GM19467 (cell line): ENCODE data around the gene MIER1.
"Not testable (repeated sequence)": the region's sequence is repeated elsewhere in the genome, so short reads cannot be mapped to it uniquely, and the experiment has no call there.

Source experiments
- ATAC-seq: cut with Tn5 transposase; IDR thresholded peaks from one replicate; pipeline ENCODE4 v1.9.1; 2021; ENCODE audit warnings: mild to moderate bottlenecking, moderate library complexity; ENCODE audit not compliant: unreplicated experiment

The MIER1 gene

DNA sequence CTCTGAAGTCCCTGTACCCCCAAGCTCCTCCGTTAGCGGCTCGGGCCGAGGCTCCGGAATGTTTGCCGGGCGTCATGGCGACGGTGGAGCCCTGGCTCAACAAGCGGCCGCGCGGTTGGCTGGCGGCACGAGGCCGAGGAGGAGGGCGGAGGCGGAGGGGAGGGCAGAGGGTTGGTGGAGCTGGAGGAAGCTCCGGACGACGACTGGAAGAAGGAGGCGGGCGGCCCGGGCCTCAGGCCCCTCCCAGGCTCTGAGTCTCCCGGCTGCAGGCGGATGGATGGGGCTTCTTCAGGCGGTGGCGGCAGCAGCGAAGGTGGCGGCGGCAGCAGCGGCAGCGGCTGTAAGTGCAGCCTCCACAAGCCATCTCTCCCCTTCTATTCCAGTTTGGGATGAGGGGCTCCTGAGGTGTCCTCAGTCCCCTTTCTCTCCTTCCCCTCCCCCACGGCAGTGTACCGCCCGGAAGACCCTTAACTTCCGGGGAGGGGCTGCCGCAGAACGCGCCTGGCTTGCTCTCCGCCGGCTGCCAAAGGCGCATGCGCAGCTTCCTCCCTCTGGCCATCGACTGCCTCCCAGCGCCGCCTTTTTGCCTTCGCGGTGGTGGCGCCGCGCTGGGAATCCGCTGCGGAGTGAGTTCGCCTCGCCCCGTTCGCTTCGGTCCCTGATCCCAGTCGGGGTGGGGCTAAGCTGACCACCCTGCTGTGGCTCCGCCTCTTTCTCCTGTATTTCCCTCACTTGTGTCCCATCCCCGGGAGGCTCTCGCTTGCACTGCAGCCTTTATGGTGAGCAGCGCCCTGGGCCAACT, at the start of gene MIER1, which contains the start of gene DNAI4:
MIER1 (plus strand) TSS at position 235 of the 802 bp plus-strand sequence; CDS start at position 274, 39 bp downstream.
DNAI4 (minus strand) TSS at position 101 of the 802 bp plus-strand sequence; CDS start at position 76, 25 bp downstream.
- ATAC-seq, result peak; percentile 94

DNA sequence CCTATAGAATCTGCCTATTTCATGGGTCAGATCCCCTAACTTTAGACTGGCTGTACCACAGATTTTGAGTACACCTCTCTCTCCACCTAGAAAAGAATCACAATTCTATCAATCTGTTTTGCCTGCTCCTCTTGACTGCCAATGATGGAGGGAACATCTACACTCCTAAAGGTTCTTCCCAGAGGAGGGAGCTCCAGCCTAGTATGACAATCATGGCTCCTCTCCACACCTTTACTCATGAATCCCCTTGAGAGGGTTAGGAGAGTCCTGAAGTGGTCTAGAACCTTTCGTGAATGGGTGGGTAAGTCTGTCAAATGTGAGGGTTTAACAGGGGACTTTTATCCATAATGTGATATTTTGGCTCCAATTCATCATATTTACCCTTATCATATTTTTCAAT, 48.1 kb upstream of the MIER1 start:
- ATAC-seq, result no peak

DNA sequence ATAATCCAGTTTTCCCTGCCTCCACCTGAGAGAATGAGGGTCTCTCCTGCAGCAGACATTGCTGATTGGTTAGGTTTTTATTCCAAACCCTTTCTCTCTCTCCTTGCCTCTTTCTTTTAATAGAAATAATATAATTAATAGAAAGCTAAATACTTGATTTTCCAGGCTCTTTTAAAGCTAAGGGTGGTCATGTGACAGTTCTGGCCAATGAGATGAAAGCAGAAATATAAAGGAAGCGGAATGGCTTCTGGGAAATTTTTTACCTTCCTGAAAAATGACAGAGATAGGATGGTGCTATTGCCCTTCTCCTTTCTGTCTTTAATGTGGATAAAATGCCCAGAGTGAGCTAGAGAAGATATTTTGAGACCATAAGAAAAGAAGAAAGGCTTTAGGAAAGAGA, 35.8 kb upstream of the MIER1 start:
- ATAC-seq, result no peak

DNA sequence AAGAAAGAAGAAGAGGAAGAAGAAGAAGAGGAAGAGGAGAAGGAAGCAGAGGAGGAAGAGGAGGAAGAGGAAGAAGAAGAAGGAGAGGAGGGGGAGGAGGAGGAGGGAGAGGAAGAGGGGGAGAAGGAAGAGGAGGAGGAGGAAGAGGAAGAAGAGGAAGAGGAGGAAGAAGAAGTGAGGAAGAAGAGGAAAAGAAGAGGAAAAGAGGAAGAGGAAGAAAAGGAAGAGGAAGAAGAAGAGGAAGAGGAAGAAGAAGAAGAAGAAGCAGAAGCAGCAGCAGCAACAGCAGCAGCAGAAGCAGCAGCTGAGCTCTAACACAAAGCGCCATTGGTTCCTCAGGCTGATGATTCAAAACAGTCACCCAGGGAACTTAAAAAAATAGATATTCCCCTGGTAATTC, 34.2 kb upstream of the MIER1 start:
- ATAC-seq, result no peak

DNA sequence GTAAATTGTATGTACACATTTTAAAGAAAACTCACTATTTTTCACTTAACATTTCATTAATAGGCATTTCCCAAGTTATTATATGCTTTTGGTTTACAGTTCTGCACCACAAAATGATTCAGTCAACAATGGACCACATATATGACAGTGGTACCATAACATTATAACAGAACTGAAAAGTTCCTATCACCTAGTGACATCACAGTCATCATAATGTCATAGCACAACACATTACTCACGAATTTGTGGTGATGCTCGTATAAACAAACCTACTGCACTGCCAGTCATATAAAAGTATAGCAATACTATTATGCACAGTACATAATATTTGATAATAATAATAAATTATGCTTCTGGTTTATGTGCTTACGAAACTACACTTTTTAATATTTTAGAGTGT, 31.1 kb upstream of the MIER1 start:
- ATAC-seq, result no peak

DNA sequence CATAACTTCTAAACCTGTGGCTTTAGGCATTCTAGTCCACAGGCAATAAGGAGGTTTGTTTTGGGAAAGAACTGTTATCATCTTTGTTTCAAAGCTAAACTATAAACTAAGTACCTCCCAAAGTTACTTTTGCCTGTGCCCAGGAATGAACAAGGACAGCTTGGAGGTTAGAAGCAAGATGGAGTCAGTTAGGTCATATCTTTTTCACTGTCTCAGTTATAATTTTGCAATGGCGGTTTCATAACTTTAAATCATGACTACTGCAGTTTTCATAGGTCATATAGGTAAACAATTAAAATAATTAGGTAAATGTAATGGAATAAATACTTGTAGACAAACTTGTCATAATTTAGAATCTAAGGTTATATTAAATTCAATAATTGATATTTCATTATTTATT, 9.6 kb upstream of the MIER1 start:
- not testable (repeated sequence) for ATAC-seq

DNA sequence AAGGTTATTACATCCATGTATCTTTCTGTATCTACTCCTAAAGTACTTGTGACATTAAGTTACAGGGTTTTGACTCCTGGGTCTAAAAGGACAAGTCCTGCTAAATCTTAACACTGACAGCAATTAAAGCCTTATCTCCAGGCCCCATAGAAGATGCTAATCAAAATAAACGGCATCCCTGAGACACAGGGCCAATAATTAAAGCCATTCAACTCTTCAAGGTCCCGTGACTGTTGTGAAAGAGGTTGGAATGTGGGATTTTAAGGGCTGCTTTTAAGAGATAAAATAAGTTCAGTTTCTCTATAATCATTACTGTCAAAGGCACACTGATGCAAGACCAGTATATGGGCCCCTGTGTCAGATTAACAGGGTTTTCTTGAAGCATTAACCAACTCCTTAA, 8.5 kb upstream of the MIER1 start:
- ATAC-seq, result no peak

DNA sequence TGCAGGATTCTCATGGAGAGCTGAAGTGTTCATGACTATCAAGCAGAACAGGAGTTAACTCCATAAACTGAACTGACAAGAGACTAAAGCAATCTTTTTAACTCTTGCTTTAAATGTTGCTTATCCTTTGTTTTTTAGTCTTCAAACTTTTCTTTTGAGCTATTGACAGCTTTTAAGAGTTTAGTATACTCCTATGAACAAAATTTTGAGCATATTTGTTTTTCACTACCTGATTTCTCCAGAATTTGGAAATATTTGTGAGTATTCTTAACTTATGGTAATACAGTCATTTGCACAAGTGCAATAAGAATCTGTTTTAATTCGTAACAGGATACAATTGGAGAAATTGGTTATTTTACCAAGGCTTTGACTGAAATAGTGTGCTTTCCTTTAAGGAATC, 7.3 kb upstream of the MIER1 start:
- no peak for ATAC-seq

DNA sequence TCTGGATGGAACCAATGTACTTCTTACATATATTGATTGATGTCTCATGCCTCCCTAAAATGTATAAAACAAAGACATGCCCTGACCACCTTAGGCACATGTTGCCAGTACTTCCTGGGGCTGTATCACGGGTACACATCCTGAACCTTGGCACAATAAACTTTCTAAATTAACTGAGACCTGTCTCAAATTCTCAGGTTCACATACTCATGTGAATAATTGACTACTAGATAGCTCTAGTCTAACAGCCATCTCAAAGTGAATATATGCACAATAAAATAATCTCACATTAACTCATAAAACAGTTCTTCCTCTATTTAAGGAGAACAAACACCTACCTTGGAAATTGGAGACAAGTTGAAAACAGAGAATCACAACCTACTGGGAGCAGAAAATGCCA, 5.7 kb upstream of the MIER1 start:
- no peak for ATAC-seq

DNA sequence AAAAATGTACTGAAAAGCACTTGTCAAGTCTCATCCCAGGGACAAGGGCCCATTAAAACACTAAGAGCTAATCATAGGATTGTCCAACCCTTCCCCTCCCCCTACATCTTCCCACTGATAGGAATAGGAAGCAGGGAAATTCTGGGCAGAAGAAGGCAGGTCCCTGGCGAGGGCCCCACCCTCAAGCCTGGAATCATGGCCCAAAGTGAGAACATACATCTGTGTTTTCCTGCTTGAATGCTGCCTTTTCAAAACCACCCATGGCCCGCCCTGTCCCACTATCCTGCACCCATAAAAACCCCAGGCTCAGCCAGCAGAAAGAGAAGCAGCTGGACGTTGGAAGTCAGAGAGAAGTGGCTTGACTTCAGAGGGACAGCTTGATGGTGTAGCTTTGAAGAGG, 5.0 kb upstream of the MIER1 start:
- no peak for ATAC-seq

DNA sequence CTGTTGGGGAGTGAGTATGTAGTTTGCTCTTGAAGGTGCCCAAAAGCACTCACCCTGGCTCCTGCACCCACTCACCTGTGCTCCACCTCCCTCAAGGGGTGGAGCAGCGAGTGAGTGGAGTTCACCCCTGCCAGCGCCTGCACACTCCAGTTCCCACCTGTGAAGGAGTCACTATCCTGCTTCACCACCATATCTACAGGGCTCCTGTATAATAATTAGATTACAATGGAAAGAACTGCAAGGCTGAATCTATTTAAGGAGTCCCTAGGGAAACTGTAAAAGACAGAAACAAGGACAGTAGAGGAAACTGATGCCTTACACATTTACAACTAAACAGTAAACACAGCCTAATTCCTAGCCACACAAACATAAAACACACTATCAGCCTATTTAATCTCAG, 4.2 kb upstream of the MIER1 start:
- ATAC-seq, result no peak

DNA sequence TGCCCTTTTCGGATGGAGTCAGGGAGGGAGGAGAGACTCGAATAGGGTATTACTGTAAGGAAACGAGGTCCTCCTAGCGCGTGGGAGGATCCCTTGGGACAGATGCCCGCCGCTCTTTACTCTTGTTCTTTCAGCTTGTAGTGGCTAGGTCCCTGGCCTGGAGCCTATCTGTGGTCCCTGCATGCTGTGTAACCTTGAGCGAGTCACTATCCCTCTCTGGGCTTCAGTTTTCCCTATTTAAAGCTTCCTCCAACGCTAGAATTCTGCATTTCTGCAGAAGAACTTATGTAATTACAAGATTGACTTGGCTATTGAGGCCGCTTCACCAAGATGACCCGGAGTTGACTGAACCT, 744 bp downstream of the MIER1 start:
- ATAC-seq, result no peak

DNA sequence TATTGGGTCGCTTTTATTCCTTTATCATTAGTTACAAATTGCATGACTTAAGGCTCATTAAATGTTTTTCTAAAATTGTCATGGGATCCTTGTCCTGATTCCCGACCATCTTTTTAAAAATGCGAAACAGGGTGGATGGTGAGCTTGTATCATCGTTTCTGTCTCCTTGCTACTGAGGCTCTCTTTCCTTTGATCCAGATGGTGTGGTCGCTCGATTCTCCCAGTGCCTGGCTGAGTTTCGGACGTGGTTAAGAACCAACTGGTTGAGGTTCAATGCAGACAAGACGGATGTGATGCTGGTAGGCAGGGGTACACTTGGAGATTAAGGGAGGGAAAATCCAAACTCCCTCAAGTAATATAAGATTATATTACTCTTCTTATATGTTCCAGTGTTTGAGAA, 1.2 kb downstream of the MIER1 start:
- no peak for ATAC-seq

DNA sequence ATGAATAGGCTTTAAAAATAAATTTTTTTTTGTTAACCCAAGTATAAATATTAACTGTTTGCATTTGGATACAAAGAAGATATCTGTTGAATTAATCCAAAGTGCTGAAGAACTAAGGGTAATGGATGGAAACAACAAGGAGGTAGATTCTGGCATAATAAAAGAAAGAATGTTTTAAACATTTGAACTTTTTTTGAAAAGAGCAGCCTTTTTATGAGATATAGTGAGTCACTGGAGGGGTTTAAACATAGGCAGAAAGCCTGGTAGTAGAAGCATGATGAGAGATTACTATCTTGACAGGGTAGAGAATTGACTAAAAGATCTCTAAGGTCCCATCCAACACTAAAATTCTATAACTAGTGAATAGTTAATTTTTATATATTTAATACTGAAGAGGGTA, 2.7 kb downstream of the MIER1 start:
- ATAC-seq, result no peak

DNA sequence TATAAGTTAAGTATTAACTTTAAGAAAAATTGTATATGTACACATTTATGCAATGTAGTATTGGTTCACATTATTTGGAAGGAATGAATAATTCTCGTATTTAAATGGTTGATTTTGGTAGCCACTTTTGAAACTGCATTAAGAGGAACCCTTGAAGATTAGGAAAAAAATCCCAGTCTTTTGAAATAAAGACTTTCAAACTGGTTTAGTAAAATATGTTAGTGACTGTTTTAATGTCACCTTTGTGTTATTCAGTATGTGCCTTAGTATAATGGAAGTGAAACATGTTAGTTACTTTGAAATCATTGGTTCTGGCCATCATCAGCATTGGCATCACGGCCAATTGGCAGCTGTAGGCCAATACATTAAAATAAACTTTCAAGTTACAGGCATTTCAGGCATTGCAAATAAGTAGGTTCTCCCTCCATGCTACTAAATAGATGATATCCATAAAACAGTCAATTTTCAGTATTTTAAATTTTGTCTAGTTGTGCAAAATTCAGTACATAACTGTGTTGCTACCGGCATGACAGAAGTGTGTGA, 4.4 kb downstream of the MIER1 start:
- no peak for ATAC-seq

DNA sequence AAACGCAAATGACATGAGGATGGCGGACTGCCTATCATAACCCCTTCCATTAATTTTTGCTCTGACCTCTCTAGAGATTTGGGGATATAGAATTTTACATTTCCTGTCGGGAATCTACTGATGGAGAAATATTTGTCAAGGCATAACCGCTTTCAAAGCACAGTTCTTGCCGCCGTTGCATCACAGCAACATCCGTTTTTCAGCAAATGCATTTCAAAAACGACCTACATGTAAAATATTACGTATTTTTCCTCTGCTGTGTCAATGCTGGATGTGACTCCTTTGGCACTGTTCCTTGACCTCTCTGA, 4.9 kb downstream of the MIER1 start:
- ATAC-seq, result no peak

DNA sequence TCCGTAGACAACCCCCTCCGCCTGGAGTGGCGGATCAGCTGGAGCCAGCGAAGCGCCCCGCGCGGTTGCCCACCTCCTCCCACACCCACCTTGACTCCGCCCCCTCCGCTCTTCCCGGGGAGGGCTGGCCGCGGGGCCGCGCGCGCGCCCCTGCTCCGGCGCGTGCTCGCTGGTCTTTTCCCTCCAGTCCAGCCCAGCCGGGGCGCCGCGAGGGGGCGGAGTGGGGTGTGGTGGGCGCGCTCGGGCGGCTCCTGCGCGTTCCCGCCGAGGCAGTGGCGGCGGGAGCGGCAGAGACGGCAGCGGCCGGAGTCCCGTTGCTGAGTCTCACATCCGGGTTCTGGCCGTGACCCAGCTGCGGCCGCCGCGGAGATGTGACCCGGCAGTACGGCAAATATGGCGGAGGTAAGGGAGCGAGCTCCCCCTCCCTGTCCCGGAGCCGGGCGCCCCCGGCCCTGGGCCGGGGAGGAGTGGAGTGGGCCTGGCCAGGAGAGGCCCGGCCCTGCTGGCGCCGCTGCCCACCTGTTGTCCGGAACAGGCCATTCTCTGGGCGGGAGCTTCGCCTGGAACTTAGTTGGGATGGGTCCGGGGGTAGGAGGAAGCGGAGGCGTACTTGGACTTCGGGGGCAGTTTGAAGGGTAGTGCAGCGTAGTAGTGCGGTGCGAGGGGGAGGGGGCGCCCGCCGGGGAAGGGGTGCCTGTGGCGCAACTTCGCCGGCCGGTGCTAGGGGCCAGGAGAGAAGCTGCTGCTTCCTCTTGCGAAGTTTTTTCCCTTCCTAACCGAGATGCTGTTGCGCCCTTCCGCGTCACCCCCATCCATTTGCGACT, 5.4 kb downstream of the MIER1 start:
- ATAC-seq, result peak; percentile 65

DNA sequence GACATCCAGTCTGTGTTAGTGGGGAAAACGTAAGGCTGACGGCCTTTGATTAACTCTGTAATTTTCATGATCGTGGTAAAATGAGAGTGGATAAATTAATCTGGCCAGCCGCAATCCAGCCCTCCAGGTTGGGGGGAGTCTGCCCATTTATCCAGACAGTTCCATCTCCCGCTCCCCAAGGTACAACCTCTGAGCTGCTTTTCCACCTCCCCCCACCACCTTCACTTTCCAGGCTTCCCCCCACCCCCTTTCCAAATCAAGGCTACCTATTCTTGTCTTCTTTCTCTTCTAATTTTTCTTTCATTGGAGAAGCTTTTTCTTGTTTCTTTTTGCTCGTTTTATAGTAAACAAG, 6.0 kb downstream of the MIER1 start:
- ATAC-seq, result no peak

DNA sequence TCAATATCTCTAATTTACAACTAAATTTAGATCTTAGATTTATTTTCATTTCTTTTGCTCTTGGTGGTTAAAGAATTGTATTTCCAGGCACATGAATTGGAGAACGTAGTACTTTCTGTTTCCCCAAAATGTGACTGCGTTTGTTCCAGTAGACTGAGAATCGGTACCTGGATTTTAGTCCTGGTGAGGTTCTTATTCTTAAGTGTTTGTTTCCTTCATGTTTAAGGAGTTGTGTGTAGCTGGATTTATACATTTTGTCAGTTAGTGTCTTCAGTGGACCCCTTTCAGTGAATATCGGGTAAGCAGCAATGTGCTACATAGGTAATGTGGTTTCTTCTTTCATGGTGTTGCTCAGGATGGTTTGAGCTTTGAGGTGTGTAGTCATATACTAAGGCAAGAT, 6.8 kb downstream of the MIER1 start:
- ATAC-seq, result no peak

DNA sequence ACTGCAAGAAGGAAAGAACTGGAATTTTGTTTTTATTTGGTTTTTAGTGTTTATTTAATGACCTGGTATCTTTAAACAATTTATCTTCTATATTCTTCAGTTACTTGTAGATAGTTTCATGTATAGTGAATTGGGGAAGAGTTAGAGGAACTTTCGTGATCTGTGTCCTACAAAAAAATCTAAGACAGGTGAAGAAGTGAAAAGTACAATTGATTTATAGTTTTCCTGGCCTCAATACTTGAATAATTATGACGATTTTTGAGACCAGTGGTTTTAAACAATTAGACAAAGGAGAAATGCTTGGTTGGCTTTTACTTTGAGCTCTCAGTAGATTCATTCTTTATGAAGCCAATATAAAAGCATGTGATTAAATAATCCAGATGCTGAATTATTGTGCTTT, 7.5 kb downstream of the MIER1 start:
- ATAC-seq, result no peak

DNA sequence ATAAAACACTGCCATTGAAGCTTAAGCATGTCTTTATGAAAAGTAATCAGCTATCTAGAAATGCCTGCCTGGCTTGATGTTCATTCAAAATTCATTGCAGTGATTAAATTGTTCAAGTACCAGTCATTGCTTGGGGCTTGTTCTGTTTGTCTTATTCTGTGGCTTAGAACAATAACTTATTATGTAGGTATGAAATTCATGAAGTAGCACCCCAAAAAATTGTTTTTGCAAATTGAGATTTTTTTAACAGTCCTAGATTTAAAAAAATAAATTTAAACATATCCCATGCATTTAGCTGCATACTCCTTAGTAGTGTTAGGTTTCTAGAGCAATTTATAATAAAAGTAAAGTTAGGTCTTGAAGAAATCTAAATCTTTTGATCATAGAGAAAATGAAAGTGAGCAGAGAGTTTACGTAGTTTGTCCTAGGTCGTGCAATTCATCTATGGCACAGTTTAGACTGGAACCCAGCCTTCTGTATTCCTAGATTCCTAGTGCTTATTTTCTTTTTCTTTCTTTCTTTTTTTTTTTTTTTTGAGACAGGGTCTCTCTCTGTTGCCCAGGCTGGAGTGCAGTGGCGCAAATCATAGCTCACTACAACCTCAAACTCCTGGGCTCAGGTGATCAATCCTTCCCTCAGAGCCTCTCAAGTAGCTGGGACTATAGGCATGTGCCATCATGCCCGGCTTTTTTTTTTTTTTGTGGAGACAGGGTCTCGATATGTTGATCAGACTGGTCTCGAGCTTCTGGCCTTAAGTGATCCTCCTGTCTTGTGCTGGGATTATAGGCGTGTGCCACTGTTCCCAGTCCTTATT, 9.3 kb downstream of the MIER1 start:
- ATAC-seq, result no peak
